Loucy (cell line): Measurements from ENCODE around the gene DRGX.

Source experiments
- H2AFZ ChIP-seq: fragments of 200-600 bp; sonication (generic); 2 replicates; pipeline ENCODE4 v1.6.0; 2016; ENCODE audit warnings: antibody characterized with exemption, mild to moderate bottlenecking, low read length, moderate library complexity
- H3F3A ChIP-seq: fragments of 200-600 bp; 2 replicates; pipeline ENCODE4 v1.6.0; 2016; ENCODE audit warnings: antibody characterized with exemption, low read depth, mild to moderate bottlenecking
- H3K27me3 ChIP-seq: fragments of 200-600 bp; sonication (generic); 2 replicates; pipeline ENCODE4 v1.6.1; 2014; ENCODE audit warnings: low read length, mild to moderate bottlenecking; ENCODE audit not compliant: insufficient read depth, poor library complexity, severe bottlenecking
- H3K36me3 ChIP-seq: fragments of 200-600 bp; sonication (generic); 2 replicates; pipeline ENCODE4 v1.6.1; 2016; ENCODE audit warnings: low read length; ENCODE audit not compliant: insufficient read depth
- H3K4me1 ChIP-seq: fragments of 200-600 bp; sonication (generic); 2 replicates; pipeline ENCODE4 v1.5.1; 2014; ENCODE audit warnings: low read length, mild to moderate bottlenecking; ENCODE audit not compliant: insufficient read depth, poor library complexity, severe bottlenecking
- H3K4me2 ChIP-seq: fragments of 200-600 bp; sonication (generic); 2 replicates; pipeline ENCODE4 v1.6.0; 2014; ENCODE audit warnings: antibody characterized with exemption, low read length, low read depth, mild to moderate bottlenecking; ENCODE audit not compliant: poor library complexity, severe bottlenecking
- H3K4me3 ChIP-seq: fragments of 200-600 bp; sonication (generic); 2 replicates; pipeline ENCODE4 v1.5.1; 2014; ENCODE audit warnings: low read length, mild to moderate bottlenecking, mixed read lengths; ENCODE audit not compliant: poor library complexity, severe bottlenecking
- H3K79me2 ChIP-seq: fragments of 200-600 bp; sonication (generic); 2 replicates; pipeline ENCODE4 v1.6.1; 2014; ENCODE audit warnings: low read length; ENCODE audit not compliant: insufficient read depth
- H3K9ac ChIP-seq: fragments of 200-600 bp; sonication (generic); 2 replicates; pipeline ENCODE4 v1.6.0; 2014; ENCODE audit warnings: mild to moderate bottlenecking, low read depth, low read length, moderate library complexity; ENCODE audit not compliant: poor library complexity, severe bottlenecking
- H3K9me2 ChIP-seq: fragments of 200-600 bp; sonication (generic); replicated peaks from 2 replicates; pipeline ENCODE4 v1.6.1; 2016; ENCODE audit warnings: low read depth, low read length, mixed read lengths
- H3K9me3 ChIP-seq: fragments of 200-600 bp; sonication (generic); 2 replicates; pipeline ENCODE4 v1.6.1; 2014; ENCODE audit warnings: mild to moderate bottlenecking, antibody characterized with exemption, low read length, low read depth; ENCODE audit not compliant: insufficient read depth
- H4K20me1 ChIP-seq: fragments of 200-600 bp; sonication (generic); 2 replicates; pipeline ENCODE4 v1.6.0; 2014; ENCODE audit warnings: antibody characterized with exemption, low read length, mild to moderate bottlenecking; ENCODE audit not compliant: insufficient read depth, poor library complexity, severe bottlenecking
- CTCF ChIP-seq: fragments of 200-600 bp; sonication (generic); conservative IDR thresholded peaks from 2 replicates; pipeline ENCODE4 v1.5.1; 2014; ENCODE audit warnings: mild to moderate bottlenecking, antibody characterized with exemption, low read length
- EZH2phosphoT487 ChIP-seq: fragments of 200-600 bp; IDR thresholded peaks from 2 replicates; pipeline ENCODE4 v1.6.1; 2018; ENCODE audit warnings: antibody characterized with exemption, mild to moderate bottlenecking, moderate library complexity, borderline replicate concordance

The DRGX gene

GRCh38 chr10:49441488-49442476, 45.9 kb upstream of the DRGX start:
- Histone ChIP-seq H3K9ac (no peak overlapping the region), H2AFZ (no peak overlapping the region), H3K4me1 (no peaks in the 10 kb centered on the region), H3K27me3 (no peaks in the 10 kb centered on the region), H3K79me2 (no peaks in the 10 kb centered on the region), H3K9me2 (0 out of 2 replicates have a peak, but pooled peaks cover 1% of the 10 kb centered on the region), H3K36me3 (no peaks in the 10 kb centered on the region), H3F3A (no peaks in the 10 kb centered on the region), H3K4me2 (no peak overlapping the region), H3K4me3 (no peak overlapping the region), H4K20me1 (no peaks in the 10 kb centered on the region), H3K9me3 (no peaks in the 10 kb centered on the region)
- TF ChIP-seq EZH2phosphoT487, result no peak
- no peak for TF ChIP-seq CTCF

- no peak for TF ChIP-seq CTCF
- no peak for TF ChIP-seq EZH2phosphoT487
- Histone ChIP-seq H3K9me3 (no peaks in the 10 kb centered on the region), H3K9ac (no peak overlapping the region), H3K4me1 (no peaks in the 10 kb centered on the region), H3K9me2 (no peaks in the 10 kb centered on the region), H3K79me2 (no peaks in the 10 kb centered on the region), H4K20me1 (no peaks in the 10 kb centered on the region), H3K4me3 (no peak overlapping the region), H3F3A (no peaks in the 10 kb centered on the region), H2AFZ (no peak overlapping the region), H3K4me2 (no peak overlapping the region), H3K36me3 (no peaks in the 10 kb centered on the region), H3K27me3 (no peaks in the 10 kb centered on the region)
Observed at GRCh38 chr10:49435225-49435624, 39.3 kb upstream of the DRGX start.

- no peak overlapping the region for H3K4me2 ChIP-seq
- no peak overlapping the region for H2AFZ ChIP-seq
- no peaks in the 10 kb centered on the region for H3K79me2 ChIP-seq
- TF ChIP-seq CTCF (no peak), EZH2phosphoT487 (no peak)
- H3K9me2 ChIP-seq, result no peaks in the 10 kb centered on the region
- H3K9ac ChIP-seq, result no peak overlapping the region
- H4K20me1 ChIP-seq, result no peaks in the 10 kb centered on the region
- no peaks in the 10 kb centered on the region for H3F3A ChIP-seq
- no peaks in the 10 kb centered on the region for H3K9me3 ChIP-seq
- H3K4me1 ChIP-seq, result no peaks in the 10 kb centered on the region
- H3K27me3 ChIP-seq, result no peaks in the 10 kb centered on the region
- H3K36me3 ChIP-seq, result no peaks in the 10 kb centered on the region
- H3K4me3 ChIP-seq, result no peak overlapping the region
Observed at GRCh38 chr10:49433069-49433468, 37.2 kb upstream of the DRGX start.
